MM.1S (cell line): ENCODE results near the gene ITPR1.

ENCODE experiments used
- DNase-seq: peaks from one replicate; pipeline ENCODE4 v3.0.0-alpha.2; 2015
- H2AFZ ChIP-seq: fragments of 300-600 bp; sonication (generic); 2 replicates; pipeline ENCODE4 v1.6.0; 2016; ENCODE audit warnings: antibody characterized with exemption, low read length
- H3F3A ChIP-seq: fragments of 300-600 bp; sonication (generic); 2 replicates; pipeline ENCODE4 v1.6.1; 2016; ENCODE audit warnings: mild to moderate bottlenecking, antibody characterized with exemption, low read length, moderate library complexity, mixed read lengths; ENCODE audit not compliant: insufficient read depth
- H3K27ac ChIP-seq: fragments of 300-600 bp; sonication (generic); 2 replicates; pipeline ENCODE4 v1.5.1; 2016; ENCODE audit warnings: mild to moderate bottlenecking, low read length
- H3K27me3 ChIP-seq: fragments of 300-600 bp; sonication (generic); replicated peaks from 2 replicates; pipeline ENCODE4 v1.6.0; 2016; ENCODE audit warnings: low read length; ENCODE audit not compliant: insufficient read depth
- H3K36me3 ChIP-seq: fragments of 300-600 bp; sonication (generic); replicated peaks from 2 replicates; pipeline ENCODE4 v1.6.1; 2016; ENCODE audit warnings: mild to moderate bottlenecking, low read length, mixed read lengths; ENCODE audit not compliant: insufficient read depth
- H3K4me1 ChIP-seq: fragments of 300-600 bp; sonication (generic); 2 replicates; pipeline ENCODE4 v1.6.1; 2016; ENCODE audit warnings: low read length, mixed read lengths
- H3K4me2 ChIP-seq: fragments of 300-600 bp; sonication (generic); 2 replicates; pipeline ENCODE4 v1.6.0; 2016; ENCODE audit warnings: low read depth, low read length
- H3K4me3 ChIP-seq: fragments of 300-600 bp; sonication (generic); 2 replicates; pipeline ENCODE4 v1.5.1; 2016; ENCODE audit warnings: low read length, mixed read lengths
- H3K79me2 ChIP-seq: fragments of 300-600 bp; sonication (generic); 2 replicates; pipeline ENCODE4 v1.6.1; 2016; ENCODE audit warnings: mixed run types, low read length, mixed read lengths
- H3K9ac ChIP-seq: fragments of 300-600 bp; sonication (generic); 2 replicates; pipeline ENCODE4 v1.6.1; 2016; ENCODE audit warnings: low read length, mixed read lengths
- H3K9me2 ChIP-seq: fragments of 300-600 bp; sonication (generic); replicated peaks from 2 replicates; pipeline ENCODE4 v1.6.1; 2016; ENCODE audit warnings: mild to moderate bottlenecking, low read length, mixed read lengths; ENCODE audit not compliant: insufficient read depth
- H3K9me3 ChIP-seq: fragments of 300-600 bp; sonication (generic); replicated peaks from 2 replicates; pipeline ENCODE4 v1.6.1; 2016; ENCODE audit warnings: mild to moderate bottlenecking, low read length, mixed read lengths; ENCODE audit not compliant: insufficient read depth
- H4K20me1 ChIP-seq: fragments of 300-600 bp; sonication (generic); 2 replicates; pipeline ENCODE4 v1.6.1; 2016; ENCODE audit warnings: mild to moderate bottlenecking, low read length, moderate library complexity, mixed read lengths; ENCODE audit not compliant: insufficient read depth
- EZH2 ChIP-seq: fragments of 300-600 bp; sonication (generic); optimal IDR thresholded peaks from 2 replicates; pipeline ENCODE3; 2017; ENCODE audit warnings: low read depth, mild to moderate bottlenecking, antibody characterized with exemption, low read length, mixed read lengths
- EZH2phosphoT487 ChIP-seq: fragments of 300-600 bp; sonication (generic); IDR thresholded peaks from 2 replicates; pipeline ENCODE4 v1.6.1; 2018; ENCODE audit warnings: antibody characterized with exemption, low read length
- TF ChIP-seq, protein P1 (sequence below): fragments of 300-600 bp; sonication (generic); IDR thresholded peaks from 2 replicates; pipeline ENCODE4 v1.5.1; 2016; ENCODE audit warnings: antibody characterized with exemption, low read length, mixed read lengths

Gene ITPR1

DNA sequence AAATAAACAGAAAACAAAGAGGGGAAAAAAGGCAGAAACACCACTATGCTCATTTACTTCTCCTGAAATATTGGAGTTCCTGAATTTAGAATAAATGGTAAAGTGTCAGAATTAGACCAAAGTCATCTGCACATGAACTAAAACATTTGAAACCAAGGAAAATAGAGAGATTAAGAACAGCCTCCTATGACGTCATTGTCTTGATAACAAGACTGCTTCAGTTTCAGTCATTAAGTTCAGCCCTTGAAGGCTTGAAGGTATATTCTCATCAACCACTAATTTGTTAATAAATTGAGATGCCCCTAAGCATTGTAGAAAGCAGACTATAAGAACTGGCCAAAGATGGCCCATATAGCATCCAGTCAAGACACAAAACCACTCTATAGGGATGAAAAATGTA lies 28.6 kb upstream of the ITPR1 start:
- TF ChIP-seq, protein P1, sequence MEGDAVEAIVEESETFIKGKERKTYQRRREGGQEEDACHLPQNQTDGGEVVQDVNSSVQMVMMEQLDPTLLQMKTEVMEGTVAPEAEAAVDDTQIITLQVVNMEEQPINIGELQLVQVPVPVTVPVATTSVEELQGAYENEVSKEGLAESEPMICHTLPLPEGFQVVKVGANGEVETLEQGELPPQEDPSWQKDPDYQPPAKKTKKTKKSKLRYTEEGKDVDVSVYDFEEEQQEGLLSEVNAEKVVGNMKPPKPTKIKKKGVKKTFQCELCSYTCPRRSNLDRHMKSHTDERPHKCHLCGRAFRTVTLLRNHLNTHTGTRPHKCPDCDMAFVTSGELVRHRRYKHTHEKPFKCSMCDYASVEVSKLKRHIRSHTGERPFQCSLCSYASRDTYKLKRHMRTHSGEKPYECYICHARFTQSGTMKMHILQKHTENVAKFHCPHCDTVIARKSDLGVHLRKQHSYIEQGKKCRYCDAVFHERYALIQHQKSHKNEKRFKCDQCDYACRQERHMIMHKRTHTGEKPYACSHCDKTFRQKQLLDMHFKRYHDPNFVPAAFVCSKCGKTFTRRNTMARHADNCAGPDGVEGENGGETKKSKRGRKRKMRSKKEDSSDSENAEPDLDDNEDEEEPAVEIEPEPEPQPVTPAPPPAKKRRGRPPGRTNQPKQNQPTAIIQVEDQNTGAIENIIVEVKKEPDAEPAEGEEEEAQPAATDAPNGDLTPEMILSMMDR: no peak
- TF ChIP-seq EZH2: no peak
- no peak for TF ChIP-seq EZH2phosphoT487

GRCh38 chr3:4466741-4467521 lies 26.2 kb upstream of the ITPR1 start, which contains the start of gene SUMF1:
Gene SUMF1, minus strand, starts transcription at chr3:4467269. Its CDS starts 24 bp downstream, at chr3:4467245.
- no peaks in the 10 kb centered on the region for H3F3A ChIP-seq
- peaks cover 7% of the 10 kb centered on the region; the same call in 1 of the 2 replicates for H3K79me2 ChIP-seq
- H3K9ac ChIP-seq: peak within 1 kb of the TSS; percentile 80
- DNase-seq: peak; percentile 86
- H4K20me1 ChIP-seq: no peaks in the 10 kb centered on the region
- TF ChIP-seq EZH2: no peak
- TF ChIP-seq, protein P1: no peak
- TF ChIP-seq EZH2phosphoT487: no peak
- no peaks in the 10 kb centered on the region for H3K4me1 ChIP-seq
- H2AFZ ChIP-seq: peak within 1 kb of the TSS; percentile 97
- H3K27ac ChIP-seq: peak within 1 kb of the TSS; percentile 33; the same call in 1 of the 2 replicates
- H3K4me2 ChIP-seq: peak within 1 kb of the TSS; percentile 89
- H3K9me2 ChIP-seq: no peaks in the 10 kb centered on the region
- H3K27me3 ChIP-seq: no peaks in the 10 kb centered on the region
- H3K36me3 ChIP-seq: no peaks in the 10 kb centered on the region
- H3K9me3 ChIP-seq: no peaks in the 10 kb centered on the region
- peak within 1 kb of the TSS; percentile 85 for H3K4me3 ChIP-seq

More for the DNA sequence above, 28.6 kb upstream of the ITPR1 start:
- no peaks in the 10 kb centered on the region for H3K9me2 ChIP-seq
- no peak overlapping the region for H2AFZ ChIP-seq
- no peaks in the 10 kb centered on the region for H4K20me1 ChIP-seq
- no peaks in the 10 kb centered on the region for H3F3A ChIP-seq
- no peak overlapping the region for H3K4me3 ChIP-seq
- H3K9ac ChIP-seq: no peak overlapping the region
- no peaks in the 10 kb centered on the region for H3K36me3 ChIP-seq
- peaks cover 7% of the 10 kb centered on the region; the same call in 1 of the 2 replicates for H3K79me2 ChIP-seq
- no peaks in the 10 kb centered on the region for H3K9me3 ChIP-seq
- H3K4me1 ChIP-seq: no peaks in the 10 kb centered on the region
- H3K4me2 ChIP-seq: no peak overlapping the region
- H3K27me3 ChIP-seq: no peaks in the 10 kb centered on the region
- DNase-seq: no peak
- no peak overlapping the region for H3K27ac ChIP-seq

- DNase-seq: no peak
- Histone ChIP-seq H3K9me2 (no peaks in the 10 kb centered on the region), H2AFZ (peak overlapping the region; percentile 97), H3K9ac (peak overlapping the region; percentile 80; the same call in 1 of the 2 replicates), H3K4me3 (peak overlapping the region; percentile 85), H3K9me3 (no peaks in the 10 kb centered on the region), H3K36me3 (no peaks in the 10 kb centered on the region), H3K4me2 (peak overlapping the region; percentile 89), H3K27me3 (no peaks in the 10 kb centered on the region), H4K20me1 (no peaks in the 10 kb centered on the region), H3F3A (no peaks in the 10 kb centered on the region), H3K27ac (no peak overlapping the region), H3K79me2 (peaks cover 7% of the 10 kb centered on the region; the same call in 1 of the 2 replicates), H3K4me1 (no peaks in the 10 kb centered on the region)
- TF ChIP-seq, protein P1: no peak
- TF ChIP-seq EZH2phosphoT487 (no peak), EZH2 (no peak)
Observed at GRCh38 chr3:4467522-4467867, 25.7 kb upstream of the ITPR1 start.
